ENCODE data around the gene EEF1AKMT3. TPM values are rescaled to one million over a fixed set of nuclear protein-coding genes. Genes with fewer than 3 reads are reported as not detected.

The EEF1AKMT3 gene
- total RNA-seq, 1 donor from 2014 or later, result 7.1 TPM

DNA sequence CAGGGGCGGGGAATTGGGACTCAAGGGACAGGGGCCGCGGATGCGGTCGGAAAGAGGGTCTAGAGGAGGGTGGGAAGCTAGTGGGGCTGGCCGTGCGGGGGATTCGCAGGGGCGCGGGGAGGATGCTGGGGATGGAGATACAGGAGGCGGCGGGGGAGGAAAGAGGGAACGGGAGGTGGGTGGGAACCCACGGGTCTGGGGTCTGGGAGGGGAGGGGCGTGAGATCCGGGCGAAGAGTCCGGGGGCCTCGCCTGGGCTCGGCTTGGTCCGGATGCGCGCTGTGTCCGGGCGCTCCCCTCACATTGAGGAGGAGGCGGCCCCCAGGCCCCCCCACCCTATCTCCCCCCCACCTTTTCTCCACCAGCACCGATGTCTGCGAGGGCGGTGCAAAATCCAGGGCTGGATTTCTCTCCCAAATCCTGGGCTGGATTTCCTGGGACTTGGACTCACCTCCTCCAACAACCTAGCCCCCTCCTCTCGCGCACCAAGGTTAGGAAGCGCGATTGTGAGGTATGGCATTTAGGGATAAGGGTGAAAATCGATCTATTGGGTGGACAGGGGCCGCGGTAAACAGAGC lies 33.7 kb upstream of the EEF1AKMT3 start, which contains the start of gene AGAP2:
TSS of gene AGAP2 (minus strand) at position 82 of the 577 bp plus-strand sequence. CDS start 496 bp downstream, outside the sequence.
- TF ChIP-seq CTCF (IDR thresholded peaks at IDR 0.05; ENCODE audit: insufficient read depth, low read length, severe bottlenecking), result no peak
- Histone ChIP-seq H3K27me3 (ENCODE audit: control insufficient read depth, insufficient read depth, low read length) (peaks cover 42% of the 10 kb centered on the region), H3K36me3 (ENCODE audit: control insufficient read depth, insufficient read depth, low read length) (no peaks in the 10 kb centered on the region), H3K4me3 (ENCODE audit: low read depth, low read length) (no peak within 1 kb of the TSS)
- FAIRE-seq (no peak), DNase-seq (ENCODE audit: low read depth) (no peak)

- DNase-seq (ENCODE audit: low read depth), result no peak
- no peak for TF ChIP-seq CTCF (IDR thresholded peaks at IDR 0.05; ENCODE audit: insufficient read depth, low read length, severe bottlenecking)
- Histone ChIP-seq H3K4me3 (ENCODE audit: low read depth, low read length) (no peak overlapping the region), H3K27me3 (ENCODE audit: control insufficient read depth, insufficient read depth, low read length) (peaks cover 41% of the 10 kb centered on the region), H3K36me3 (ENCODE audit: control insufficient read depth, insufficient read depth, low read length) (no peaks in the 10 kb centered on the region)
- no peak for FAIRE-seq
These were observed 33.0 kb upstream of the EEF1AKMT3 start for GRCh38 chr12:57739387-57739786.

- DNase-seq (ENCODE audit: low read depth) (no peak), FAIRE-seq (no peak)
- H3K27me3 ChIP-seq (ENCODE audit: control insufficient read depth, insufficient read depth, low read length), result peaks cover 39% of the 10 kb centered on the region
- H3K4me3 ChIP-seq (ENCODE audit: low read depth, low read length), result no peak overlapping the region
- H3K36me3 ChIP-seq (ENCODE audit: control insufficient read depth, insufficient read depth, low read length), result no peaks in the 10 kb centered on the region
- TF ChIP-seq CTCF (IDR thresholded peaks at IDR 0.05; ENCODE audit: insufficient read depth, low read length, severe bottlenecking), result no peak
These were observed 32.4 kb upstream of the EEF1AKMT3 start for GRCh38 chr12:57739914-57740538.

GRCh38 chr12:57740656-57741412 lies 31.6 kb upstream of the EEF1AKMT3 start:
- Histone ChIP-seq H3K4me3 (ENCODE audit: low read depth, low read length) (no peak overlapping the region), H3K36me3 (ENCODE audit: control insufficient read depth, insufficient read depth, low read length) (no peaks in the 10 kb centered on the region), H3K27me3 (ENCODE audit: control insufficient read depth, insufficient read depth, low read length) (peaks cover 32% of the 10 kb centered on the region)
- DNase-seq (ENCODE audit: low read depth) (no peak), FAIRE-seq (no peak)
- TF ChIP-seq CTCF (IDR thresholded peaks at IDR 0.05; ENCODE audit: insufficient read depth, low read length, severe bottlenecking), result no peak

GRCh38 chr12:57741413-57741789 lies 31.0 kb upstream of the EEF1AKMT3 start:
- Histone ChIP-seq H3K27me3 (ENCODE audit: control insufficient read depth, insufficient read depth, low read length) (peaks cover 29% of the 10 kb centered on the region), H3K4me3 (ENCODE audit: low read depth, low read length) (no peak overlapping the region), H3K36me3 (ENCODE audit: control insufficient read depth, insufficient read depth, low read length) (no peaks in the 10 kb centered on the region)
- FAIRE-seq (no peak), DNase-seq (ENCODE audit: low read depth) (no peak)
- no peak for TF ChIP-seq CTCF (IDR thresholded peaks at IDR 0.05; ENCODE audit: insufficient read depth, low read length, severe bottlenecking)

Data from bronchial epithelial cell (primary cell).